GM19238 (cell line): ENCODE data around the gene ATP2C1.

ENCODE experiments used
- DNase-seq: peaks from one replicate; pipeline ENCODE4 v3.0.0; 2011; ENCODE audit warnings: low spot score; ENCODE audit not compliant: insufficient read length

Gene ATP2C1

GRCh38 chr3:130975251-130975650, 81.4 kb downstream of the ATP2C1 start:
- no peak for DNase-seq

GRCh38 chr3:130976706-130977105, 82.8 kb downstream of the ATP2C1 start:
- DNase-seq: no peak

GRCh38 chr3:130979117-130979516, 85.2 kb downstream of the ATP2C1 start:
- no peak for DNase-seq

GRCh38 chr3:130981469-130981868, 87.6 kb downstream of the ATP2C1 start:
- no peak for DNase-seq

- DNase-seq: no peak
These were observed 96.4 kb downstream of the ATP2C1 start for GRCh38 chr3:130990282-130990681.

- DNase-seq: no peak
These were observed 97.2 kb downstream of the ATP2C1 start for GRCh38 chr3:130991126-130991525.

GRCh38 chr3:130992344-130992743, 98.5 kb downstream of the ATP2C1 start:
- no peak for DNase-seq

- DNase-seq: no peak
These were observed 103.4 kb downstream of the ATP2C1 start for GRCh38 chr3:130997289-130997688.

GRCh38 chr3:131001071-131001470, 107.2 kb downstream of the ATP2C1 start:
- DNase-seq: no peak

- DNase-seq: no peak
These were observed 110.7 kb downstream of the ATP2C1 start for GRCh38 chr3:131004603-131005002.

GRCh38 chr3:131007256-131007655, 113.4 kb downstream of the ATP2C1 start:
- DNase-seq: no peak

GRCh38 chr3:131007782-131008181, 113.9 kb downstream of the ATP2C1 start:
- no peak for DNase-seq

GRCh38 chr3:131008326-131008725, 114.4 kb downstream of the ATP2C1 start:
- DNase-seq: no peak

- DNase-seq: no peak
These were observed 115.8 kb downstream of the ATP2C1 start for GRCh38 chr3:131009698-131010097.

GRCh38 chr3:131018970-131019369, 125.1 kb downstream of the ATP2C1 start:
- DNase-seq: no peak

- no peak for DNase-seq
These were observed 126.3 kb downstream of the ATP2C1 start for GRCh38 chr3:131020122-131020693.

- no peak for DNase-seq
These were observed 131.7 kb downstream of the ATP2C1 start for GRCh38 chr3:131025539-131025938.

GRCh38 chr3:131026321-131027151, 132.7 kb downstream of the ATP2C1 start, which contains the start of the genes ASTE1 and NEK11:
ASTE1 (minus strand) TSS chr3:131026825; CDS start chr3:131025306, 1,519 bp downstream.
NEK11 (plus strand) TSS chr3:131026877; CDS start chr3:131029709, 2,832 bp downstream.
- DNase-seq: peak; percentile 84

- DNase-seq: no peak
These were observed 135.0 kb downstream of the ATP2C1 start for GRCh38 chr3:131028844-131029243.

- DNase-seq: no peak
These were observed 137.8 kb downstream of the ATP2C1 start for GRCh38 chr3:131031660-131032059.

- DNase-seq: no peak
These were observed 139.7 kb downstream of the ATP2C1 start for GRCh38 chr3:131033480-131034080.

- no peak for DNase-seq
These were observed 142.4 kb downstream of the ATP2C1 start for GRCh38 chr3:131036200-131036816.
